Ovary (tissue), 9 donors: ENCODE data around the gene NR1H4. TPM values are rescaled to one million over a fixed set of nuclear protein-coding genes. Genes with fewer than 3 reads are reported as not detected.
A peak's percentile ranks its signal among the peaks of the same experiment; 100 is the strongest.

Experiments used
- DNase-seq, 5 donors: peaks; one replicate each; pipeline ENCODE4 v3.0.0-alpha.2; 2019 to 2020
- H3K27ac ChIP-seq, 2 donors: fragments of 200-600 bp; one replicate each; pipeline versions ENCODE4 v1.5.1 to v1.8.0; 2019 to 2022
- H3K27me3 ChIP-seq: fragments of 200-600 bp; one replicate; pipeline ENCODE4 v1.8.0; 2022
- H3K36me3 ChIP-seq: fragments of 200-600 bp; sonication (generic); one replicate; pipeline ENCODE4 v1.5.1; 2019
- H3K4me1 ChIP-seq: one replicate; pipeline ENCODE4 v1.8.1; 2013; ENCODE audit warnings: mild to moderate bottlenecking, moderate library complexity; ENCODE audit not compliant: insufficient read depth
- H3K4me3 ChIP-seq: fragments of 200-600 bp; sonication (generic); one replicate; pipeline ENCODE4 v1.5.1; 2017
- H3K9me3 ChIP-seq, 2 donors: fragments of 200-600 bp in 1 of 2; sonication (generic) in 1 of 2; one replicate each; pipeline versions ENCODE4 v1.5.1 to v1.8.1; 2013 to 2019; ENCODE audit warnings: mild to moderate bottlenecking in 1 of 2, moderate library complexity in 1 of 2
- EP300 ChIP-seq: sonication (generic); formaldehyde crosslinking; IDR thresholded peaks from one replicate; pipeline ENCODE4 v1.6.1; 2017; ENCODE audit warnings: antibody characterized with exemption
- POLR2A ChIP-seq: fragments of 450-650 bp; IDR thresholded peaks from one replicate; pipeline ENCODE4 v1.6.1; 2017; ENCODE audit warnings: antibody characterized with exemption, mild to moderate bottlenecking, moderate library complexity
- WGBS, 3 donors: extraction: QIAGEN DNeasy Blood & Tissue Kit in 1 of 3; methylation state at CpG; one replicate each; pipeline versions ENCODE4 v1.1.5 to v1.1.7; 2013 to 2017; 5-methylcytosine and 5-hydroxymethylcytosine counted together
- intact Hi-C, 4 donors: fragments of 100-400 bp; cut with DNase I; formaldehyde crosslinking; loops; one replicate each; pipeline versions ENCODE4 v1.11.0 to v1.15.1; 2022 to 2023
- polyA plus RNA-seq, 2 donors: library from polyadenylated mRNA; stranded (reverse); fragments of 200-250 nt in 1 of 2; fragments of 350-450 nt in 1 of 2; fragmentation: Illumina TruSeq in 1 of 2; extraction: RNeasy Lipid Tissue Mini Kit (QIAGEN cat#74804) in 1 of 2; gene quantifications; one replicate each; pipeline ENCODE4 v1.2.3, GENCODE V29; 2013 to 2014
- total RNA-seq, 7 donors: library from RNA; depleted of rRNA in 2 of 7; stranded (reverse); fragments of >200 nt in 2 of 7; fragmentation: NEBNext Ultra II Directional in 3 of 7; extraction: Animal tissue kit (Norgen Biotek cat#: 25700) in 3 of 7; gene quantifications; one replicate each; pipeline versions ENCODE4 v1.1.0 to v1.2.4, GENCODE V29; 2016 to 2023
- TF ChIP-seq, protein P1 (sequence below), 3 donors: fragments of 450-650 bp in 2 of 3; fragments of 200-600 bp in 1 of 3; IDR thresholded peaks; one replicate each; pipeline versions ENCODE4 v1.5.1 to v1.8.0; 2016 to 2022; ENCODE audit warnings: antibody characterized with exemption in 3 of 3, mild to moderate bottlenecking in 1 of 3
- donor health status: DM: no; HTN: no; CAD: no; lungs with moderate emphysema.
- donor health status: DM: no; HTN: no; CAD: no.
- donor health status: Bipolar disorder and iron deficiency.
- donor health status: DM: yes; HTN: yes; CAD: no.
- donor health status: DM: no; HTN: no; CAD: no.
- donor health status: DM: yes; HTN: yes; CAD: no.

NR1H4 gene
- total and polyA plus RNA-seq, 9 donors, result 8.8 to 26.2 (median 15.2) TPM

DNA sequence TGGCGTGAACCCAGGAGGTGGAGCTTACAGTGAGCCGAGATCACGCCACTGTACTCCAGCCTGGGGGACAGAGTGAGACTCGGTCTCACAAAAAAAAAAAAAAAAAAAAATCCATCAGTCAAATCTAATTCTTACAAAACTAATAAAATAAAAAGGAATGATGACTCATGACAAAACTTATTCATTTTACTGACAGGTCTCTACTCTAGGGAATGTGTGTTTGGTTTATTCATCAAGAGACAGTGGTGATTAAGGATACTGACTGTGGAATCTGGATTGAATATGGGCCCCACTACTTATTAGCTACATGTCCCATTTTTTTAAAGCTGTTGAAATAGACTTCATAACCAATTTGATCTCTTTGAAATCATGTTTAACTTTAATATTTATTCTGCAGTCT lies 70.5 kb downstream of the NR1H4 start:
- no peaks in the 10 kb centered on the region for H3K4me1 ChIP-seq
- TF ChIP-seq, protein P1, sequence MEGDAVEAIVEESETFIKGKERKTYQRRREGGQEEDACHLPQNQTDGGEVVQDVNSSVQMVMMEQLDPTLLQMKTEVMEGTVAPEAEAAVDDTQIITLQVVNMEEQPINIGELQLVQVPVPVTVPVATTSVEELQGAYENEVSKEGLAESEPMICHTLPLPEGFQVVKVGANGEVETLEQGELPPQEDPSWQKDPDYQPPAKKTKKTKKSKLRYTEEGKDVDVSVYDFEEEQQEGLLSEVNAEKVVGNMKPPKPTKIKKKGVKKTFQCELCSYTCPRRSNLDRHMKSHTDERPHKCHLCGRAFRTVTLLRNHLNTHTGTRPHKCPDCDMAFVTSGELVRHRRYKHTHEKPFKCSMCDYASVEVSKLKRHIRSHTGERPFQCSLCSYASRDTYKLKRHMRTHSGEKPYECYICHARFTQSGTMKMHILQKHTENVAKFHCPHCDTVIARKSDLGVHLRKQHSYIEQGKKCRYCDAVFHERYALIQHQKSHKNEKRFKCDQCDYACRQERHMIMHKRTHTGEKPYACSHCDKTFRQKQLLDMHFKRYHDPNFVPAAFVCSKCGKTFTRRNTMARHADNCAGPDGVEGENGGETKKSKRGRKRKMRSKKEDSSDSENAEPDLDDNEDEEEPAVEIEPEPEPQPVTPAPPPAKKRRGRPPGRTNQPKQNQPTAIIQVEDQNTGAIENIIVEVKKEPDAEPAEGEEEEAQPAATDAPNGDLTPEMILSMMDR (IDR thresholded peaks at IDR 0.05), result no peak
- TF ChIP-seq POLR2A (no peak), EP300 (no peak)
- DNase-seq, result no peak
- no peak overlapping the region for H3K27ac ChIP-seq
- H3K4me3 ChIP-seq, result no peak overlapping the region
- no peaks in the 10 kb centered on the region for H3K27me3 ChIP-seq
- intact Hi-C loops, result no loop called here
- WGBS, 3 donors, result 91 to 99% (median 97%) methylated on average over 4 of the region's 4 CpGs
- H3K9me3 ChIP-seq, result no peaks in the 10 kb centered on the region
- H3K36me3 ChIP-seq, result no peaks in the 10 kb centered on the region

DNA sequence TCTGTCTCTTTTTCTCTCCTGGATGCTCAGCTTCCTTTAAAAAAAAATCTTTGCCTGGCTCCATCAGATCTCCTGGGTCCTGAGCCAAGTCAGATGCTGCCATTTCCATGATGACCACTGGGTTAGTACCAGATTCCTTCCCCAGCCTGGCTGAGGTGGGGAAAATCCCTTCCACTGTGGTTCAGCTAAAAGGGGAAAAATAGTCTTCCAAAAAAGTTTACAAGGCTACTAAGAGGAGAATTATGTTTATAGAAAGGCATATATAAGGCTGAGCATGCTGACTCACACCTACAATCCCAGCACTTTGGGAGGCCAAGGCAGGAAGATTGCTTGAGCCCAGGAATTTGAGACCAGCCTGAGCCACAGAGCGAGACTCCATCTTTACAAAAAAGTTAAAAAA lies 71.4 kb downstream of the NR1H4 start:
- DNase-seq, result no peak
- TF ChIP-seq POLR2A, result no peak
- TF ChIP-seq EP300, result no peak
- TF ChIP-seq, protein P1 (IDR thresholded peaks at IDR 0.05), result no peak
- H3K9me3 ChIP-seq, result no peaks in the 10 kb centered on the region
- H3K27me3 ChIP-seq, result no peaks in the 10 kb centered on the region
- intact Hi-C loops, result no loop called here
- H3K4me1 ChIP-seq, result no peaks in the 10 kb centered on the region
- no peak overlapping the region for H3K27ac ChIP-seq
- 97 to 100% (median 100%) methylated on average over 1 of the region's 1 CpG for WGBS, 3 donors
- H3K36me3 ChIP-seq, result no peaks in the 10 kb centered on the region
- no peak overlapping the region for H3K4me3 ChIP-seq

DNA sequence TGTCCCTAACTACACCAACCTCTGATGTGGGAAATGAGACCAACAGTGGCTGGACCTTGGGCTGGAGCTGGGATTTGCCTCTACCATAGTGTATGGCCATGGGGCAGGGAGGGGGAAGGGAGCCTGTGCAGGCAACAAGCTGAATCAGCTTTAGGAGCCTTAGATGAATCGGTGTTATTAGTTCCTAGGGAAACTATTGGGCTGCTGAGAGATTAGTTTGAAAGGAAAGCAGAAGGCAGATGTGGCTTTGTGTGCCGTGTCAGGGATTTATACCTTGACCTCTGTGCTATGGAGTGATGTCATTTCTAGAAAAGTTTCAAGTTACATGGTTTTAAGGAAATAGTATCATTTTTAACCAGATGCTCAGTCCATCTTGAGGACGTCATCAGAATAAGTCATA lies 80.3 kb downstream of the NR1H4 start:
- WGBS, 3 donors, result 20 to 31% (median 27%) methylated on average over 3 of the region's 3 CpGs
- Histone ChIP-seq H3K27me3 (no peaks in the 10 kb centered on the region), H3K4me3 (no peak overlapping the region), H3K36me3 (no peaks in the 10 kb centered on the region), H3K27ac (peak overlapping the region; percentile 13 to 27), H3K9me3 (no peaks in the 10 kb centered on the region), H3K4me1 (peaks cover 3% of the 10 kb centered on the region)
- peak; percentile 32 to 48 (median 35) for DNase-seq
- intact Hi-C loops, result loop anchor here (5.0 to 10.0 kb wide), 4 partner anchors 199 to 319 kb away; partner anchors contain the start of gene SLC17A8 (in 1 of the 4)
- TF ChIP-seq POLR2A, result no peak
- TF ChIP-seq, protein P1 (IDR thresholded peaks at IDR 0.05), result no peak
- no peak for TF ChIP-seq EP300

DNA sequence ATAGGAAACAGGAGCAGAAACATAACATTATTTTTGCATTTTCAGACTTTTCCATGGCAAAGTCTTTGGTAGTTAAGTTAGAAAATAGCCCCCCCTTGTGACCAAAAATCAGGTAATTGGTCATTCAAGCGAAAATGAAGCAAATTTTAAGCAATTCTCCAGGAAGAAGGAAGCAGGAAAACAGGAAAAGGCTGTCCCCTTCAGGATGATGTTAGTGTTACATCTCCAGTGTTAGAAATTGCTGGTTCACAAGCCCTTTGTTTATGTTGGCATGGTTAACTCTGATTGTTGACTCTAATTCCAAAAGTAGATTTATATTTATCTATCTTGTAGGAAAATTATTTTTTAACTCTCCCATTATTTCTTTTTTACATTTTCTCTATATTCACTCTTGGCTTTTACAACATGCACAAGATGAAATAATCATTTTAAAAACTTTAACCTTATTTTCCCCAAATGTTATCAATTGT lies 81.0 kb downstream of the NR1H4 start:
- H3K4me3 ChIP-seq, result no peak overlapping the region
- WGBS, 3 donors, result 0% methylated on average over 1 of the region's 1 CpG
- DNase-seq, result peak in 1 of 5 donors; percentile 41

More for the DNA sequence above, 81.0 kb downstream of the NR1H4 start:
- Histone ChIP-seq H3K27me3 (no peaks in the 10 kb centered on the region), H3K27ac (no peak overlapping the region), H3K36me3 (no peaks in the 10 kb centered on the region), H3K4me1 (peaks cover 3% of the 10 kb centered on the region), H3K9me3 (no peaks in the 10 kb centered on the region)
- TF ChIP-seq, protein P1 (IDR thresholded peaks at IDR 0.05), result peak; percentile 82 to 99 (median 99)
- TF ChIP-seq POLR2A, result no peak
- intact Hi-C loops, result loop anchor here (5.0 to 10.0 kb wide), 4 partner anchors 200 to 320 kb away; partner anchors contain the start of gene SLC17A8 (in 1 of the 4)
